ENCODE measurements around the gene NRG3. TPM values are rescaled to one million over a fixed set of nuclear protein-coding genes. Genes with fewer than 3 reads are reported as not detected.

NRG3 gene
- total RNA-seq, 1 donor from 2014 or later: 8.2 TPM

GRCh38 chr10:81903472-81903871 is 28.5 kb downstream of the NRG3 start:
- no peak for TF ChIP-seq CTCF (IDR thresholded peaks at IDR 0.05; ENCODE audit: unreplicated experiment)
- DNase-seq (ENCODE audit: low spot score): no peak
- Mint-ChIP-seq H3K4me1 (ENCODE audit: unreplicated experiment) (peaks cover 4% of the 10 kb centered on the region), H3K27me3 (ENCODE audit: unreplicated experiment) (no peaks in the 10 kb centered on the region), H3K27ac (ENCODE audit: unreplicated experiment) (no peak overlapping the region), H3K9me3 (ENCODE audit: unreplicated experiment) (no peaks in the 10 kb centered on the region), H3K4me3 (ENCODE audit: unreplicated experiment) (no peak overlapping the region), H3K36me3 (ENCODE audit: low read depth, unreplicated experiment) (no peaks in the 10 kb centered on the region)

- TF ChIP-seq CTCF (IDR thresholded peaks at IDR 0.05; ENCODE audit: unreplicated experiment): no peak
- peaks cover 4% of the 10 kb centered on the region for H3K4me1 Mint-ChIP-seq (ENCODE audit: unreplicated experiment)
- H3K27ac Mint-ChIP-seq (ENCODE audit: unreplicated experiment): no peak overlapping the region
- H3K27me3 Mint-ChIP-seq (ENCODE audit: unreplicated experiment): no peaks in the 10 kb centered on the region
- DNase-seq (ENCODE audit: low spot score): no peak
- H3K4me3 Mint-ChIP-seq (ENCODE audit: unreplicated experiment): no peak overlapping the region
- no peaks in the 10 kb centered on the region for H3K36me3 Mint-ChIP-seq (ENCODE audit: low read depth, unreplicated experiment)
- H3K9me3 Mint-ChIP-seq (ENCODE audit: unreplicated experiment): no peaks in the 10 kb centered on the region
Observed at GRCh38 chr10:81905161-81905560, 30.2 kb downstream of the NRG3 start.

GRCh38 chr10:81909453-81909852 is 34.5 kb downstream of the NRG3 start:
- peaks cover 2% of the 10 kb centered on the region for H3K27me3 Mint-ChIP-seq (ENCODE audit: unreplicated experiment)
- no peak for TF ChIP-seq CTCF (IDR thresholded peaks at IDR 0.05; ENCODE audit: unreplicated experiment)

GRCh38 chr10:81911328-81911727 is 36.3 kb downstream of the NRG3 start:
- Mint-ChIP-seq H3K9me3 (ENCODE audit: unreplicated experiment) (no peaks in the 10 kb centered on the region), H3K4me1 (ENCODE audit: unreplicated experiment) (no peaks in the 10 kb centered on the region), H3K36me3 (ENCODE audit: low read depth, unreplicated experiment) (no peaks in the 10 kb centered on the region), H3K27ac (ENCODE audit: unreplicated experiment) (no peak overlapping the region), H3K27me3 (ENCODE audit: unreplicated experiment) (peaks cover 2% of the 10 kb centered on the region), H3K4me3 (ENCODE audit: unreplicated experiment) (no peak overlapping the region)
- TF ChIP-seq CTCF (IDR thresholded peaks at IDR 0.05; ENCODE audit: unreplicated experiment): no peak
- no peak for DNase-seq (ENCODE audit: low spot score)

More at GRCh38 chr10:81909453-81909852, 34.5 kb downstream of the NRG3 start:
- no peak for DNase-seq (ENCODE audit: low spot score)
- Mint-ChIP-seq H3K4me3 (ENCODE audit: unreplicated experiment) (no peak overlapping the region), H3K36me3 (ENCODE audit: low read depth, unreplicated experiment) (no peaks in the 10 kb centered on the region), H3K9me3 (ENCODE audit: unreplicated experiment) (no peaks in the 10 kb centered on the region), H3K4me1 (ENCODE audit: unreplicated experiment) (no peaks in the 10 kb centered on the region), H3K27ac (ENCODE audit: unreplicated experiment) (no peak overlapping the region)

GRCh38 chr10:81914736-81915503 is 39.9 kb downstream of the NRG3 start:
- H3K9me3 Mint-ChIP-seq (ENCODE audit: unreplicated experiment): no peaks in the 10 kb centered on the region
- H3K4me1 Mint-ChIP-seq (ENCODE audit: unreplicated experiment): no peaks in the 10 kb centered on the region
- no peak overlapping the region for H3K27ac Mint-ChIP-seq (ENCODE audit: unreplicated experiment)
- no peaks in the 10 kb centered on the region for H3K36me3 Mint-ChIP-seq (ENCODE audit: low read depth, unreplicated experiment)
- H3K4me3 Mint-ChIP-seq (ENCODE audit: unreplicated experiment): no peak overlapping the region
- H3K27me3 Mint-ChIP-seq (ENCODE audit: unreplicated experiment): peaks cover 2% of the 10 kb centered on the region
- no peak for TF ChIP-seq CTCF (IDR thresholded peaks at IDR 0.05; ENCODE audit: unreplicated experiment)
- no peak for DNase-seq (ENCODE audit: low spot score)
